ENCODE data around the gene ZBTB32. TPM values are rescaled to one million over a fixed set of nuclear protein-coding genes. Genes with fewer than 3 reads are reported as not detected.

Gene ZBTB32
- total RNA-seq, 1 experiment from 2014 or later = not detected

DNA sequence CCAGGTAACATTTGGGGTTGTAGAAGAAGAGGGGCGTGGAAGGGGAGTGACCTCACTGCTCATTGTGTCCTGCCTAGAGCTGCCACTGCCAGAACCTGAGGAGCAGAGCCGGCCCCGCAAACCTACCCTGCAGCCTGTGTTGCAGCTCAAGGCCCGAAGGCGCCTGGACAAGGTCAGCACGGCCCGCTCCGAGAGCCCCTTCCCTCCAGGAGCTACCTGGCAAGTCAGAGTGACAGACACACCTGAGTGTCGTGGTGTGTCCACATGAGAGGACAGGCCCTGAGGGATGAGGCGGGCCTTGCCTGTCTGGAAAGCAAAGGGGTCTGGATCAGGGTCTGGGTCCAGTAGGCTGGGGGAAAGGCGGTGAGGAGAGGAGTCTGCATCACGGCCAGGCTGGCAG lies 20.2 kb downstream of the ZBTB32 start:
- Histone ChIP-seq H3K27ac (ENCODE audit: low read length) (no peak overlapping the region), H4K20me1 (ENCODE audit: low read length) (0 out of 2 replicates have a peak, but pooled peaks cover 3% of the 10 kb centered on the region), H3K36me3 (ENCODE audit: low read depth, low read length) (peaks cover 5% of the 10 kb centered on the region), H2AFZ (ENCODE audit: low read length) (no peak overlapping the region), H3K4me2 (ENCODE audit: low read length) (no peak overlapping the region), H3K27me3 (ENCODE audit: low read length) (no peaks in the 10 kb centered on the region), H3K4me1 (ENCODE audit: insufficient read depth, low read length) (0 out of 2 replicates have a peak, but pooled peaks cover under 1% of the 10 kb centered on the region), H3K79me2 (ENCODE audit: low read length) (peaks cover 7% of the 10 kb centered on the region), H3K9ac (ENCODE audit: low read length) (no peak overlapping the region), H3K9me2 (replicated peaks; ENCODE audit: low read length) (no peaks in the 10 kb centered on the region), H3K4me3 (ENCODE audit: low read length) (no peak overlapping the region), H3K9me3 (ENCODE audit: low read length) (no peaks in the 10 kb centered on the region), H3F3A (ENCODE audit: low read length, unreplicated experiment) (no peaks in the 10 kb centered on the region)
- ChIA-PET POLR2A (ENCODE audit: unreplicated experiment) (no interaction called here), CTCF (no interaction called here)
- TF ChIP-seq, protein P1, sequence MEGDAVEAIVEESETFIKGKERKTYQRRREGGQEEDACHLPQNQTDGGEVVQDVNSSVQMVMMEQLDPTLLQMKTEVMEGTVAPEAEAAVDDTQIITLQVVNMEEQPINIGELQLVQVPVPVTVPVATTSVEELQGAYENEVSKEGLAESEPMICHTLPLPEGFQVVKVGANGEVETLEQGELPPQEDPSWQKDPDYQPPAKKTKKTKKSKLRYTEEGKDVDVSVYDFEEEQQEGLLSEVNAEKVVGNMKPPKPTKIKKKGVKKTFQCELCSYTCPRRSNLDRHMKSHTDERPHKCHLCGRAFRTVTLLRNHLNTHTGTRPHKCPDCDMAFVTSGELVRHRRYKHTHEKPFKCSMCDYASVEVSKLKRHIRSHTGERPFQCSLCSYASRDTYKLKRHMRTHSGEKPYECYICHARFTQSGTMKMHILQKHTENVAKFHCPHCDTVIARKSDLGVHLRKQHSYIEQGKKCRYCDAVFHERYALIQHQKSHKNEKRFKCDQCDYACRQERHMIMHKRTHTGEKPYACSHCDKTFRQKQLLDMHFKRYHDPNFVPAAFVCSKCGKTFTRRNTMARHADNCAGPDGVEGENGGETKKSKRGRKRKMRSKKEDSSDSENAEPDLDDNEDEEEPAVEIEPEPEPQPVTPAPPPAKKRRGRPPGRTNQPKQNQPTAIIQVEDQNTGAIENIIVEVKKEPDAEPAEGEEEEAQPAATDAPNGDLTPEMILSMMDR (conservative IDR thresholded peaks at IDR 0.05; ENCODE audit: low read depth, low read length) = no peak
- TF ChIP-seq EZH2 (IDR thresholded peaks at IDR 0.05; ENCODE audit: low read length, unreplicated experiment) (no peak), EZH2phosphoT487 (IDR thresholded peaks at IDR 0.05; ENCODE audit: borderline replicate concordance, low read length) (no peak)
- no TSS peak for BruUV-seq (replicated peaks)
- intact Hi-C loops (cut with micrococcal nuclease) = no loop called here
- DNase-seq = no peak
- ATAC-seq = no peak

DNA sequence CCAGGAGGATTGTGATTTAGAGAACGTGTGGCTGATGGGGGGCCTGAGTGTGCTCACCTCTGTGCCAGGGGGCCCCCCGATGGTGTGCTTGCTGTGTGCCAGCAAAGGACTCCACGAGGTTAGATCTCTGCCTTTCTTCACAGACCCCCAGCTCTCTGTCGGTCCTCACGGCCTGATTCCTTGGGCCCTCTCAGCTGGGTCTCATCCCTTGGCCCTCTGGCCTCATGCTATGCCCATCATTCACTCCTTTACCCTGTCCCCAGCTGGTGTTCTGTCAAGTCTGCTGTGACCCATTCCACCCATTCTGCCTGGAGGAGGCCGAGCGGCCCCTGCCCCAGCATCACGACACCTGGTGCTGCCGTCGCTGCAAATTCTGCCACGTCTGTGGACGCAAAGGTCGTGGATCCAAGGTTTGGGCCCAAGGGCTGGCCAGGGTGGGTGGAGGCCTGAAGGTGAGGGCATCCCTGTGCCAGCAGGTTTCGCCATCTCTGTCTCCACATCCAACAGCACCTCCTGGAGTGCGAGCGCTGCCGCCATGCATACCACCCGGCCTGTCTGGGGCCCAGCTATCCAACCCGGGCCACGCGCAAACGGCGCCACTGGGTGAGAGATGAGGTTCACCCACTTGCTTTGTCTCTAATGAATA lies 21.0 kb downstream of the ZBTB32 start:
- TF ChIP-seq EZH2 (IDR thresholded peaks at IDR 0.05; ENCODE audit: low read length, unreplicated experiment) (no peak), EZH2phosphoT487 (IDR thresholded peaks at IDR 0.05; ENCODE audit: borderline replicate concordance, low read length) (no peak)
- TF ChIP-seq, protein P1 (conservative IDR thresholded peaks at IDR 0.05; ENCODE audit: low read depth, low read length) = no peak
- ChIA-PET POLR2A (ENCODE audit: unreplicated experiment) (no interaction called here), CTCF (no interaction called here)
- Histone ChIP-seq H2AFZ (ENCODE audit: low read length) (no peak overlapping the region), H3K9ac (ENCODE audit: low read length) (no peak overlapping the region), H3K9me3 (ENCODE audit: low read length) (no peaks in the 10 kb centered on the region), H3K36me3 (ENCODE audit: low read depth, low read length) (peaks cover 5% of the 10 kb centered on the region), H3K79me2 (ENCODE audit: low read length) (no peaks in the 10 kb centered on the region), H3K27me3 (ENCODE audit: low read length) (no peaks in the 10 kb centered on the region), H4K20me1 (ENCODE audit: low read length) (no peaks in the 10 kb centered on the region), H3K4me1 (ENCODE audit: insufficient read depth, low read length) (no peaks in the 10 kb centered on the region), H3K9me2 (replicated peaks; ENCODE audit: low read length) (no peaks in the 10 kb centered on the region), H3K4me3 (ENCODE audit: low read length) (no peak overlapping the region), H3K27ac (ENCODE audit: low read length) (no peak overlapping the region), H3K4me2 (ENCODE audit: low read length) (no peak overlapping the region), H3F3A (ENCODE audit: low read length, unreplicated experiment) (no peaks in the 10 kb centered on the region)
- no TSS peak for BruUV-seq (replicated peaks)
- ATAC-seq (no peak), DNase-seq (no peak)
- intact Hi-C loops (cut with micrococcal nuclease) = no loop called here
